ENCODE results near the gene FAM53B. TPM values are rescaled to one million over a fixed set of nuclear protein-coding genes. Genes with fewer than 3 reads are reported as not detected.
A peak's percentile ranks its signal among the peaks of the same experiment; 100 is the strongest.

Gene FAM53B
- total RNA-seq, 4 donors from 2014 or later: 21.9 to 42.6 (median 32.2) TPM

- DNase-seq (ENCODE audit: low spot score) (no peak), ATAC-seq (ENCODE audit: low FRiP score) (no peak)
- no peak for TF ChIP-seq CTCF (IDR thresholded peaks at IDR 0.05)
Observed at GRCh38 chr10:124731551-124731950, 12.6 kb downstream of the FAM53B start.

GRCh38 chr10:124730790-124731189 is 13.4 kb downstream of the FAM53B start:
- ATAC-seq (ENCODE audit: low FRiP score) (no peak), DNase-seq (ENCODE audit: low spot score) (no peak)
- no peak for TF ChIP-seq CTCF (IDR thresholded peaks at IDR 0.05)

GRCh38 chr10:124728830-124729661 is 15.1 kb downstream of the FAM53B start:
- no peak for DNase-seq (ENCODE audit: low spot score)
- TF ChIP-seq CTCF (IDR thresholded peaks at IDR 0.05): no peak
- peak; percentile 20 for ATAC-seq (ENCODE audit: low FRiP score)

GRCh38 chr10:124728071-124728829 is 15.9 kb downstream of the FAM53B start:
- ATAC-seq (ENCODE audit: low FRiP score) (no peak), DNase-seq (ENCODE audit: low spot score) (no peak)
- no peak for TF ChIP-seq CTCF (IDR thresholded peaks at IDR 0.05)

- TF ChIP-seq CTCF (IDR thresholded peaks at IDR 0.05): no peak
- ATAC-seq (ENCODE audit: low FRiP score) (no peak), DNase-seq (ENCODE audit: low spot score) (no peak)
Observed at GRCh38 chr10:124727361-124727960, 16.7 kb downstream of the FAM53B start.

- no peak for TF ChIP-seq CTCF (IDR thresholded peaks at IDR 0.05)
- DNase-seq (ENCODE audit: low spot score): no peak
- no peak for ATAC-seq (ENCODE audit: low FRiP score)
Observed at GRCh38 chr10:124725791-124726190, 18.4 kb downstream of the FAM53B start.

All from omental fat pad (tissue), 4 donors.